Keratinocyte (primary cell): Measurements from ENCODE around the gene SLC39A10. TPM values are rescaled to one million over a fixed set of nuclear protein-coding genes. Genes with fewer than 3 reads are reported as not detected.

Source experiments
- DNase-seq: peaks from one replicate; pipeline ENCODE4 v3.0.0-alpha.2; 2011; ENCODE audit warnings: low read depth, missing footprints, low spot score
- FAIRE-seq: peaks from 2 replicates; lab custom pipeline; 2011; peaks lifted over from hg19 to GRCh38; lab: Jason Lieb, UNC
- H2AFZ ChIP-seq: 2 replicates; pipeline ENCODE4 v1.6.0; 2012; ENCODE audit warnings: low read length, control low read depth, inconsistent platforms; ENCODE audit not compliant: control insufficient read depth
- H3K27ac ChIP-seq: 2 replicates; pipeline ENCODE4 v1.5.1; 2011; ENCODE audit warnings: low read length; ENCODE audit not compliant: control insufficient read depth, insufficient read depth
- H3K27me3 ChIP-seq: 3 replicates; pipeline ENCODE4 v1.6.0; 2011; ENCODE audit warnings: low read length; ENCODE audit not compliant: control insufficient read depth, insufficient read depth; ENCODE audit errors: extremely low read depth
- H3K36me3 ChIP-seq, 2 experiments: 2 replicates in 1 of 2; 3 replicates in 1 of 2; pipeline ENCODE4 v1.5.1; 2011; ENCODE audit warnings: low read length in 2 of 2, mild to moderate bottlenecking in 1 of 2; ENCODE audit not compliant: control insufficient read depth in 2 of 2, insufficient read depth in 2 of 2; ENCODE audit errors: extremely low read depth in 1 of 2
- H3K4me1 ChIP-seq: 3 replicates; pipeline ENCODE4 v1.5.1; 2011; ENCODE audit warnings: low read length; ENCODE audit not compliant: control insufficient read depth, insufficient read depth; ENCODE audit errors: extremely low read depth
- H3K4me2 ChIP-seq: 3 replicates; pipeline ENCODE4 v1.6.0; 2011; ENCODE audit warnings: low read depth, low read length; ENCODE audit not compliant: control insufficient read depth, insufficient read depth; ENCODE audit errors: extremely low read depth
- H3K4me3 ChIP-seq, 3 experiments: fragments of 200-600 bp in 1 of 3; sonication (generic) in 1 of 3; 2 replicates in 2 of 3; 3 replicates in 1 of 3; pipeline ENCODE4 v1.5.1; 2011 to 2016; ENCODE audit warnings: low read length in 3 of 3, mild to moderate bottlenecking in 3 of 3, control low read depth in 2 of 3, inconsistent platforms in 1 of 3, low read depth in 1 of 3, mixed read lengths in 1 of 3, mixed run types in 1 of 3, moderate library complexity in 1 of 3; ENCODE audit not compliant: control insufficient read depth in 2 of 3, insufficient read depth in 2 of 3; ENCODE audit errors: extremely low read depth in 1 of 3
- H3K79me2 ChIP-seq: 2 replicates; pipeline ENCODE4 v1.6.0; 2012; ENCODE audit warnings: low read length; ENCODE audit not compliant: control insufficient read depth, insufficient read depth
- H3K9ac ChIP-seq: 3 replicates; pipeline ENCODE4 v1.6.0; 2011; ENCODE audit warnings: low read length; ENCODE audit not compliant: control insufficient read depth, insufficient read depth; ENCODE audit errors: extremely low read depth
- H3K9me1 ChIP-seq: 3 replicates; pipeline ENCODE4 v1.6.0; 2011; ENCODE audit warnings: low read length; ENCODE audit not compliant: control insufficient read depth, insufficient read depth; ENCODE audit errors: extremely low read depth
- H3K9me3 ChIP-seq: 2 replicates; pipeline ENCODE4 v1.5.1; 2012; ENCODE audit warnings: low read depth, low read length; ENCODE audit not compliant: control insufficient read depth
- H4K20me1 ChIP-seq: 3 replicates; pipeline ENCODE4 v1.6.0; 2011; ENCODE audit warnings: low read length; ENCODE audit not compliant: control insufficient read depth, insufficient read depth; ENCODE audit errors: extremely low read depth
- CTCF ChIP-seq, 3 experiments: IDR thresholded peaks in 1 of 3; conservative IDR thresholded peaks in 1 of 3; optimal IDR thresholded peaks in 1 of 3; 2 replicates in 2 of 3; 3 replicates in 1 of 3; pipeline versions ENCODE3 to v1.5.1; 2011; ENCODE audit warnings: low read length in 3 of 3, mild to moderate bottlenecking in 3 of 3, moderate library complexity in 2 of 3, control low read depth in 1 of 3, inconsistent platforms in 1 of 3; ENCODE audit not compliant: insufficient read depth in 2 of 3; ENCODE audit errors: extremely low read depth in 1 of 3
- EZH2 ChIP-seq: IDR thresholded peaks from one replicate; pipeline ENCODE4 v1.6.1; 2012; ENCODE audit warnings: inconsistent platforms, mild to moderate bottlenecking, low read length, moderate library complexity
- dilution Hi-C: fragments of 300-500 bp; cut with MboI; formaldehyde crosslinking; loops from one replicate; pipeline ENCODE4 v1.7.0; 2020; ENCODE audit warnings: low sequenced_read_pairs; ENCODE audit not compliant: extremely low pct_ligation_motif_present
- polyA plus RNA-seq, 5 experiments: library from polyadenylated mRNA; depleted of rRNA in 3 of 5; stranded (reverse) in 3 of 5; stranded (forward) in 1 of 5; unstranded in 1 of 5; fragments of >200 nt; gene quantifications; 1 replicate in 1 of 5; 2 replicates in 3 of 5; 3 replicates in 1 of 5; pipeline versions ENCODE4 v1.2.1 to v1.2.3, GENCODE V29; 2011 to 2012; ENCODE audit warnings: missing spikeins in 2 of 5, low read depth in 1 of 5, low replicate concordance in 1 of 5

Gene SLC39A10
- polyA plus RNA-seq, 1 donor (not counting 4 experiments of a cell fraction or from before 2014, with no cell fraction given): 19.4 TPM

GRCh38 chr2:195697681-195698220 is 40.7 kb downstream of the SLC39A10 start:
- no peak overlapping the region for H3K27ac ChIP-seq
- dilution Hi-C loops: no loop called here
- no peaks in the 10 kb centered on the region for H3K4me1 ChIP-seq
- no peak for DNase-seq
- H3K27me3 ChIP-seq: no peaks in the 10 kb centered on the region
- no peak overlapping the region for H3K9ac ChIP-seq
- no peak overlapping the region for H3K4me3 ChIP-seq
- no peak overlapping the region for H2AFZ ChIP-seq
- H3K36me3 ChIP-seq: no peaks in the 10 kb centered on the region
- H4K20me1 ChIP-seq: no peaks in the 10 kb centered on the region
- no peak overlapping the region for H3K4me2 ChIP-seq
- H3K9me3 ChIP-seq: no peaks in the 10 kb centered on the region
- H3K79me2 ChIP-seq: peaks cover 2% of the 10 kb centered on the region
- H3K9me1 ChIP-seq: no peaks in the 10 kb centered on the region
- no peak for TF ChIP-seq CTCF (optimal IDR thresholded peaks at IDR 0.05 in 1 of 3, IDR thresholded peaks at IDR 0.05 in 1 of 3, conservative IDR thresholded peaks at IDR 0.05 in 1 of 3; ENCODE audit: extremely low read depth in 1 of 3, insufficient read depth in 2 of 3, low read length in 3 of 3)
- TF ChIP-seq EZH2: no peak
- no peak for FAIRE-seq

- DNase-seq: no peak
- H3K4me3 ChIP-seq: no peak overlapping the region
- H3K36me3 ChIP-seq: no peaks in the 10 kb centered on the region
- dilution Hi-C loops: no loop called here
- H3K79me2 ChIP-seq: no peaks in the 10 kb centered on the region
- H3K4me1 ChIP-seq: no peaks in the 10 kb centered on the region
- no peak overlapping the region for H2AFZ ChIP-seq
- no peaks in the 10 kb centered on the region for H4K20me1 ChIP-seq
- no peaks in the 10 kb centered on the region for H3K9me1 ChIP-seq
- TF ChIP-seq EZH2 (no peak), CTCF (optimal IDR thresholded peaks at IDR 0.05 in 1 of 3, IDR thresholded peaks at IDR 0.05 in 1 of 3, conservative IDR thresholded peaks at IDR 0.05 in 1 of 3; ENCODE audit: extremely low read depth in 1 of 3, insufficient read depth in 2 of 3, low read length in 3 of 3) (no peak)
- no peaks in the 10 kb centered on the region for H3K9me3 ChIP-seq
- FAIRE-seq: no peak
- H3K4me2 ChIP-seq: no peak overlapping the region
- H3K27me3 ChIP-seq: no peaks in the 10 kb centered on the region
- no peak overlapping the region for H3K9ac ChIP-seq
- no peak overlapping the region for H3K27ac ChIP-seq
Measured at GRCh38 chr2:195700480-195700879, 43.5 kb downstream of the SLC39A10 start.
